Measurements from ENCODE around the gene INS. TPM values are rescaled to one million over a fixed set of nuclear protein-coding genes. Genes with fewer than 3 reads are reported as not detected.

INS gene
- total and polyA plus RNA-seq, 2 of the 13 experiments (the other 11 are each of a cell fraction or from before 2014, with no cell fraction given): not detected

GRCh38 chr11:2151500-2152257 lies 9.3 kb downstream of the INS start (continued):
- TF ChIP-seq TBX3 (IDR thresholded peaks at IDR 0.05; ENCODE audit: borderline replicate concordance): no peak
- TF ChIP-seq ZSCAN5A (CRISPR knock-in tag; IDR thresholded peaks at IDR 0.05; ENCODE audit: borderline replicate concordance): no peak
- no peak for TF ChIP-seq RAD51 (IDR thresholded peaks at IDR 0.05; ENCODE audit: borderline replicate concordance)
- no peak for TF ChIP-seq ZNF883 (CRISPR knock-in tag; IDR thresholded peaks at IDR 0.05; ENCODE audit: not compliant biosample characterization)
- no peak for TF ChIP-seq ZNF468 (CRISPR knock-in tag; IDR thresholded peaks at IDR 0.05)
- no peak for TF ChIP-seq ZFP41 (CRISPR knock-in tag; IDR thresholded peaks at IDR 0.05; ENCODE audit: borderline replicate concordance)
- no peak for TF ChIP-seq PHF21A (CRISPR knock-in tag; IDR thresholded peaks at IDR 0.05)
- TF ChIP-seq ZNF574 (CRISPR knock-in tag; IDR thresholded peaks at IDR 0.05): no peak; the same call in 1 of the 2 replicates
- TF ChIP-seq ZNF674 (CRISPR knock-in tag; IDR thresholded peaks at IDR 0.05; ENCODE audit: low read depth): no peak
- no peak for TF ChIP-seq THYN1 (CRISPR knock-in tag; IDR thresholded peaks at IDR 0.05; ENCODE audit: borderline replicate concordance, low read depth)
- TF ChIP-seq MEIS1 (CRISPR knock-in tag; IDR thresholded peaks at IDR 0.05; ENCODE audit: borderline replicate concordance): no peak
- TF ChIP-seq, protein P1, sequence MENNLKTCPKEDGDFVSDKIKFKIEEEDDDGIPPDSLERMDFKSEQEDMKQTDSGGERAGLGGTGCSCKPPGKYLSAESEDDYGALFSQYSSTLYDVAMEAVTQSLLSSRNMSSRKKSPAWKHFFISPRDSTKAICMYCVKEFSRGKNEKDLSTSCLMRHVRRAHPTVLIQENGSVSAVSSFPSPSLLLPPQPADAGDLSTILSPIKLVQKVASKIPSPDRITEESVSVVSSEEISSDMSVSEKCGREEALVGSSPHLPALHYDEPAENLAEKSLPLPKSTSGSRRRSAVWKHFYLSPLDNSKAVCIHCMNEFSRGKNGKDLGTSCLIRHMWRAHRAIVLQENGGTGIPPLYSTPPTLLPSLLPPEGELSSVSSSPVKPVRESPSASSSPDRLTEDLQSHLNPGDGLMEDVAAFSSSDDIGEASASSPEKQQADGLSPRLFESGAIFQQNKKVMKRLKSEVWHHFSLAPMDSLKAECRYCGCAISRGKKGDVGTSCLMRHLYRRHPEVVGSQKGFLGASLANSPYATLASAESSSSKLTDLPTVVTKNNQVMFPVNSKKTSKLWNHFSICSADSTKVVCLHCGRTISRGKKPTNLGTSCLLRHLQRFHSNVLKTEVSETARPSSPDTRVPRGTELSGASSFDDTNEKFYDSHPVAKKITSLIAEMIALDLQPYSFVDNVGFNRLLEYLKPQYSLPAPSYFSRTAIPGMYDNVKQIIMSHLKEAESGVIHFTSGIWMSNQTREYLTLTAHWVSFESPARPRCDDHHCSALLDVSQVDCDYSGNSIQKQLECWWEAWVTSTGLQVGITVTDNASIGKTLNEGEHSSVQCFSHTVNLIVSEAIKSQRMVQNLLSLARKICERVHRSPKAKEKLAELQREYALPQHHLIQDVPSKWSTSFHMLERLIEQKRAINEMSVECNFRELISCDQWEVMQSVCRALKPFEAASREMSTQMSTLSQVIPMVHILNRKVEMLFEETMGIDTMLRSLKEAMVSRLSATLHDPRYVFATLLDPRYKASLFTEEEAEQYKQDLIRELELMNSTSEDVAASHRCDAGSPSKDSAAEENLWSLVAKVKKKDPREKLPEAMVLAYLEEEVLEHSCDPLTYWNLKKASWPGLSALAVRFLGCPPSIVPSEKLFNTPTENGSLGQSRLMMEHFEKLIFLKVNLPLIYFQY (CRISPR knock-in tag; IDR thresholded peaks at IDR 0.05; ENCODE audit: borderline replicate concordance): 0 out of 2 replicates have a peak, but pooled peaks have one; percentile 39
- TF ChIP-seq NR0B2 (CRISPR knock-in tag; IDR thresholded peaks at IDR 0.05): no peak
- TF ChIP-seq FOXO1 (CRISPR knock-in tag; IDR thresholded peaks at IDR 0.05): no peak
- TF ChIP-seq ZSCAN30 (CRISPR knock-in tag; IDR thresholded peaks at IDR 0.05): no peak
- no peak for TF ChIP-seq TEAD3 (CRISPR knock-in tag; optimal IDR thresholded peaks at IDR 0.05; ENCODE audit: borderline replicate concordance)
- TF ChIP-seq, protein P2, sequence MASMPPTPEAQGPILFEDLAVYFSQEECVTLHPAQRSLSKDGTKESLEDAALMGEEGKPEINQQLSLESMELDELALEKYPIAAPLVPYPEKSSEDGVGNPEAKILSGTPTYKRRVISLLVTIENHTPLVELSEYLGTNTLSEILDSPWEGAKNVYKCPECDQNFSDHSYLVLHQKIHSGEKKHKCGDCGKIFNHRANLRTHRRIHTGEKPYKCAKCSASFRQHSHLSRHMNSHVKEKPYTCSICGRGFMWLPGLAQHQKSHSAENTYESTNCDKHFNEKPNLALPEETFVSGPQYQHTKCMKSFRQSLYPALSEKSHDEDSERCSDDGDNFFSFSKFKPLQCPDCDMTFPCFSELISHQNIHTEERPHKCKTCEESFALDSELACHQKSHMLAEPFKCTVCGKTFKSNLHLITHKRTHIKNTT (CRISPR knock-in tag; IDR thresholded peaks at IDR 0.05): no peak
- no peak for TF ChIP-seq ZIK1 (CRISPR knock-in tag; IDR thresholded peaks at IDR 0.05; ENCODE audit: borderline replicate concordance, low read depth)
- no peak for TF ChIP-seq ZFP36L2 (CRISPR knock-in tag; IDR thresholded peaks at IDR 0.05)

All from HepG2 (cell line).